Endodermal cell (in vitro differentiated cells): ENCODE data around the gene SPATA6L. TPM values are rescaled to one million over a fixed set of nuclear protein-coding genes. Genes with fewer than 3 reads are reported as not detected.
"Not testable (repeated sequence)": the region's sequence is repeated elsewhere in the genome, so short reads cannot be mapped to it uniquely, and the experiment has no call there.

Source experiments
- DNase-seq: peaks from one replicate; pipeline ENCODE4 v3.0.0-alpha.2; 2017
- H3K27ac ChIP-seq: 2 replicates; pipeline ENCODE4 v1.5.1; 2013; ENCODE audit warnings: mild to moderate bottlenecking, low read depth, low read length, moderate library complexity
- H3K27me3 ChIP-seq: 2 replicates; pipeline ENCODE4 v1.6.1; 2013; ENCODE audit warnings: mild to moderate bottlenecking, low read length, moderate library complexity; ENCODE audit not compliant: insufficient read depth, control insufficient read depth, poor library complexity, severe bottlenecking
- H3K36me3 ChIP-seq: 2 replicates; pipeline ENCODE4 v1.7.0; 2013; ENCODE audit warnings: mild to moderate bottlenecking, low read length, moderate library complexity; ENCODE audit not compliant: control insufficient read depth, insufficient read depth
- H3K4me1 ChIP-seq: one replicate; pipeline ENCODE4 v1.7.0; 2013; ENCODE audit warnings: low read length; ENCODE audit not compliant: control insufficient read depth, insufficient read depth
- H3K4me3 ChIP-seq: 2 replicates; pipeline ENCODE4 v1.5.1; 2013; ENCODE audit warnings: mild to moderate bottlenecking, low read length, moderate library complexity
- H3K9ac ChIP-seq: 2 replicates; pipeline ENCODE4 v1.6.1; 2013; ENCODE audit warnings: mild to moderate bottlenecking, low read length, moderate library complexity; ENCODE audit not compliant: poor library complexity, severe bottlenecking; ENCODE audit errors: extremely low read depth
- H3K9me3 ChIP-seq: 2 replicates; pipeline ENCODE4 v1.6.1; 2013; ENCODE audit warnings: mild to moderate bottlenecking, low read length, moderate library complexity; ENCODE audit not compliant: control insufficient read depth
- H3K27ac Mint-ChIP-seq: 2 replicates; pipeline ENCODE4 v1.8.0; 2020; ENCODE audit warnings: mixed read lengths
- H3K27me3 Mint-ChIP-seq: 2 replicates; pipeline ENCODE4 v1.8.0; 2021; ENCODE audit warnings: mild to moderate bottlenecking, mixed read lengths; ENCODE audit not compliant: insufficient read depth
- H3K36me3 Mint-ChIP-seq: 2 replicates; pipeline ENCODE4 v1.8.0; 2020; ENCODE audit warnings: low read depth, mixed read lengths
- H3K4me1 Mint-ChIP-seq: 2 replicates; pipeline ENCODE4 v1.8.0; 2020; ENCODE audit warnings: mixed read lengths
- H3K4me3 Mint-ChIP-seq: 2 replicates; pipeline ENCODE4 v1.8.0; 2020; ENCODE audit warnings: mild to moderate bottlenecking, moderate library complexity, mixed read lengths
- H3K9me3 Mint-ChIP-seq: 2 replicates; pipeline ENCODE4 v1.8.0; 2020; ENCODE audit warnings: mild to moderate bottlenecking, mixed read lengths
- CTCF ChIP-seq: fragments of 200-600 bp; sonication (generic); conservative IDR thresholded peaks from 2 replicates; pipeline ENCODE4 v1.5.0; 2021; ENCODE audit warnings: antibody characterized with exemption, mild to moderate bottlenecking
- WGBS, 2 experiments: methylation state at CpG; one replicate each; pipeline versions ENCODE4 v1.1.5 to v1.1.7; 2013; ENCODE audit warnings: missing lambda C conversion rate in 2 of 2, mixed read lengths in 1 of 2; ENCODE audit not compliant: insufficient coverage in 1 of 2, insufficient read length in 1 of 2; 5-methylcytosine and 5-hydroxymethylcytosine counted together
- total RNA-seq, 2 donors: library from RNA; stranded (reverse); fragmentation: NEBNext Ultra II Directional in 1 of 2; extraction: Animal tissue kit (Norgen Biotek cat#: 25700) in 1 of 2; gene quantifications; 2 replicates in 1 of 2; 3 replicates in 1 of 2; pipeline ENCODE4 v1.2.1, GENCODE V29; 2021

Gene SPATA6L
- total RNA-seq, 2 donors from 2014 or later: 1.2 to 2.0 TPM

- Histone ChIP-seq H3K27me3 (no peaks in the 10 kb centered on the region), H3K9me3 (no peaks in the 10 kb centered on the region), H3K4me1 (peaks cover 3% of the 10 kb centered on the region), H3K27ac (no peak overlapping the region), H3K4me3 (no peak overlapping the region), H3K36me3 (no peaks in the 10 kb centered on the region), H3K9ac (no peak overlapping the region)
- DNase-seq: no peak
- no peak for TF ChIP-seq CTCF
- Mint-ChIP-seq H3K36me3 (peaks cover 3% of the 10 kb centered on the region), H3K4me1 (peaks cover 14% of the 10 kb centered on the region), H3K4me3 (no peak overlapping the region), H3K9me3 (no peaks in the 10 kb centered on the region), H3K27me3 (peaks cover 1% of the 10 kb centered on the region), H3K27ac (no peak overlapping the region)
- WGBS, 2 experiments: 44 to 100% methylated on average over 1 to 2 of the region's 3 CpGs
Measured at GRCh38 chr9:4656621-4657020, 9.7 kb downstream of the SPATA6L start.

GRCh38 chr9:4656196-4656595 lies 10.1 kb downstream of the SPATA6L start:
- H3K9me3 Mint-ChIP-seq, H3K27ac Mint-ChIP-seq, H3K36me3 ChIP-seq, DNase-seq, H3K4me3 Mint-ChIP-seq, H3K27me3 ChIP-seq, H3K9me3 ChIP-seq, H3K27me3 Mint-ChIP-seq, H3K36me3 Mint-ChIP-seq, H3K9ac ChIP-seq, H3K4me3 ChIP-seq, H3K4me1 ChIP-seq, H3K27ac ChIP-seq: not testable (repeated sequence)
- 90 to 93% methylated on average over 1 to 2 of the region's 3 CpGs for WGBS, 2 experiments
- H3K4me1 Mint-ChIP-seq: peaks cover 14% of the 10 kb centered on the region

GRCh38 chr9:4654538-4654937 lies 11.7 kb downstream of the SPATA6L start:
- H3K27me3 ChIP-seq: no peaks in the 10 kb centered on the region
- Mint-ChIP-seq H3K27ac (no peak overlapping the region), H3K4me1 (peaks cover 14% of the 10 kb centered on the region), H3K27me3 (peaks cover under 1% of the 10 kb centered on the region), H3K9me3 (no peaks in the 10 kb centered on the region), H3K36me3 (no peaks in the 10 kb centered on the region), H3K4me3 (no peak overlapping the region)
- H3K4me1 ChIP-seq: peaks cover 3% of the 10 kb centered on the region
- WGBS, 2 experiments: 73 to 83% methylated on average over 6 to 10 of the region's 10 CpGs
- no peaks in the 10 kb centered on the region for H3K36me3 ChIP-seq
- H3K4me3 ChIP-seq: no peak overlapping the region
- DNase-seq: no peak
- no peaks in the 10 kb centered on the region for H3K9me3 ChIP-seq
- TF ChIP-seq CTCF: no peak
- H3K9ac ChIP-seq: no peak overlapping the region
- no peak overlapping the region for H3K27ac ChIP-seq

GRCh38 chr9:4654084-4654483 lies 12.2 kb downstream of the SPATA6L start:
- Mint-ChIP-seq H3K9me3 (no peaks in the 10 kb centered on the region), H3K36me3 (no peaks in the 10 kb centered on the region)
- H3K27ac ChIP-seq: no peak overlapping the region

More at GRCh38 chr9:4654084-4654483, 12.2 kb downstream of the SPATA6L start:
- Histone ChIP-seq H3K9ac (no peak overlapping the region), H3K4me1 (peaks cover 3% of the 10 kb centered on the region), H3K27me3 (no peaks in the 10 kb centered on the region), H3K9me3 (no peaks in the 10 kb centered on the region), H3K4me3 (no peak overlapping the region), H3K36me3 (no peaks in the 10 kb centered on the region)
- H3K4me1 Mint-ChIP-seq: peaks cover 14% of the 10 kb centered on the region
- H3K27me3 Mint-ChIP-seq: no peaks in the 10 kb centered on the region
- TF ChIP-seq CTCF: no peak
- 92 to 96% methylated on average over 4 to 9 of the region's 9 CpGs for WGBS, 2 experiments
- H3K27ac Mint-ChIP-seq: no peak overlapping the region
- no peak for DNase-seq
- no peak overlapping the region for H3K4me3 Mint-ChIP-seq
